Endothelial cell of umbilical vein (primary cell): ENCODE results near the gene POU5F1. TPM values are rescaled to one million over a fixed set of nuclear protein-coding genes. Genes with fewer than 3 reads are reported as not detected.

Experiments used
- BruUV-seq: library from RNA; stranded (reverse); fragments of 400-500 nt; replicated peaks from 2 replicates; lab custom pipeline; 2021; lab: Mats Ljungman, UMichigan
- CTCF ChIA-PET: fragments of 300-600, 350-600 bp; sonication (Branson Sonifier 250); formaldehyde crosslinking; loops from one replicate; lab custom pipeline; 2021; ENCODE audit warnings: antibody characterized with exemption, inconsistent platforms; lab: Charles Lee
- POLR2A ChIA-PET: fragments of 300-600, 350-600 bp; sonication (Branson Sonifier 250); formaldehyde crosslinking; loops from one replicate; lab custom pipeline; 2021; ENCODE audit warnings: antibody characterized with exemption, inconsistent platforms; lab: Charles Lee
- DNase-seq: peaks from one replicate; pipeline ENCODE4 v3.0.0-alpha.2; 2011; ENCODE audit warnings: low read depth, low spot score
- FAIRE-seq: peaks from 2 replicates; lab custom pipeline; 2011; peaks lifted over from hg19 to GRCh38; lab: Jason Lieb, UNC
- H2AFZ ChIP-seq: 2 replicates; pipeline ENCODE4 v1.6.0; 2012; ENCODE audit warnings: low read depth, low read length, control low read depth, inconsistent platforms
- H3K27ac ChIP-seq: 2 replicates; pipeline ENCODE4 v1.5.1; 2011; ENCODE audit warnings: low read depth, mild to moderate bottlenecking, control low read depth, low read length, moderate library complexity; ENCODE audit not compliant: insufficient read depth
- H3K27me3 ChIP-seq, 2 experiments: 2 replicates each; pipeline versions ENCODE4 v1.6.0 to v1.6.1; 2011; ENCODE audit warnings: low read length in 2 of 2, mixed read lengths in 1 of 2; ENCODE audit not compliant: control insufficient read depth in 2 of 2, insufficient read depth in 2 of 2
- H3K36me3 ChIP-seq, 2 experiments: 2 replicates in 1 of 2; 3 replicates in 1 of 2; pipeline ENCODE4 v1.5.1; 2011; ENCODE audit warnings: low read length in 2 of 2, mild to moderate bottlenecking in 1 of 2, moderate library complexity in 1 of 2; ENCODE audit not compliant: control insufficient read depth in 2 of 2, insufficient read depth in 2 of 2; ENCODE audit errors: extremely low read depth in 1 of 2
- H3K4me1 ChIP-seq: 3 replicates; pipeline ENCODE4 v1.5.1; 2011; ENCODE audit warnings: mild to moderate bottlenecking, low read length; ENCODE audit not compliant: control insufficient read depth, insufficient read depth; ENCODE audit errors: extremely low read depth
- H3K4me2 ChIP-seq: 2 replicates; pipeline ENCODE4 v1.6.1; 2011; ENCODE audit warnings: low read length, control low read depth, mixed read lengths; ENCODE audit not compliant: insufficient read depth
- H3K4me3 ChIP-seq, 3 experiments: fragments of 200-600 bp in 1 of 3; sonication (generic), shearing (Covaris generic) in 1 of 3; replicated peaks in 1 of 3; 2 replicates each; pipeline ENCODE4 v1.5.1; 2011 to 2016; ENCODE audit warnings: control low read depth in 3 of 3, low read length in 3 of 3, mild to moderate bottlenecking in 2 of 3, inconsistent platforms in 1 of 3, low read depth in 1 of 3, moderate library complexity in 1 of 3; ENCODE audit not compliant: insufficient read depth in 1 of 3
- H3K79me2 ChIP-seq: 2 replicates; pipeline ENCODE4 v1.6.0; 2012; ENCODE audit warnings: low read length, inconsistent platforms; ENCODE audit not compliant: control insufficient read depth, insufficient read depth
- H3K9ac ChIP-seq: replicated peaks from 2 replicates; pipeline ENCODE3; 2011; ENCODE audit warnings: low read length, control low read depth; ENCODE audit not compliant: insufficient read depth; ENCODE audit errors: extremely low read depth
- H3K9me1 ChIP-seq: replicated peaks from 3 replicates; pipeline ENCODE4 v1.6.0; 2011; ENCODE audit warnings: mild to moderate bottlenecking, low read length; ENCODE audit not compliant: control insufficient read depth, insufficient read depth; ENCODE audit errors: extremely low read depth
- H3K9me3 ChIP-seq: replicated peaks from 2 replicates; pipeline ENCODE4 v1.5.1; 2012; ENCODE audit warnings: low read length, inconsistent platforms; ENCODE audit not compliant: control insufficient read depth, insufficient read depth
- H4K20me1 ChIP-seq: replicated peaks from 2 replicates; pipeline ENCODE3; 2011; ENCODE audit warnings: mild to moderate bottlenecking, low read length; ENCODE audit not compliant: control insufficient read depth, insufficient read depth; ENCODE audit errors: extremely low read depth
- FOS ChIP-seq: IDR thresholded peaks from 2 replicates; pipeline ENCODE4 v1.6.1; 2011; ENCODE audit warnings: mild to moderate bottlenecking, low read length, moderate library complexity, borderline replicate concordance; ENCODE audit not compliant: insufficient read depth
- GATA2 ChIP-seq: IDR thresholded peaks from 2 replicates; pipeline ENCODE4 v1.7.0; 2011; ENCODE audit warnings: low read depth, mild to moderate bottlenecking, moderate library complexity, mixed read lengths, low read length; ENCODE audit not compliant: insufficient read length, insufficient read depth
- JUN ChIP-seq: IDR thresholded peaks from 2 replicates; pipeline ENCODE4 v1.6.1; 2011; ENCODE audit warnings: borderline replicate concordance, low read depth; ENCODE audit not compliant: insufficient read length, insufficient read depth
- MAX ChIP-seq: IDR thresholded peaks from 2 replicates; pipeline ENCODE4 v1.6.1; 2011; ENCODE audit not compliant: insufficient read depth, insufficient read length
- MYC ChIP-seq: IDR thresholded peaks from one replicate; pipeline ENCODE4 v1.6.1; 2011; ENCODE audit warnings: mild to moderate bottlenecking, low read depth, low read length
- POLR2AphosphoS5 ChIP-seq: IDR thresholded peaks from 2 replicates; pipeline ENCODE4 v1.6.1; 2012; ENCODE audit warnings: low read depth, mild to moderate bottlenecking, control low read depth, low read length, moderate library complexity; ENCODE audit not compliant: insufficient read depth
- dilution Hi-C: fragments of 300-500 bp; cut with MboI; formaldehyde crosslinking; loops from one replicate; pipeline ENCODE4 v1.15.0; 2019; ENCODE audit warnings: low sequenced_read_pairs; ENCODE audit not compliant: extremely low pct_ligation_motif_present
- intact Hi-C: fragments of 100-400 bp; cut with micrococcal nuclease; formaldehyde crosslinking; loops from one replicate; pipeline ENCODE4 v1.10.0; 2022
- polyA plus RNA-seq, 4 experiments: library from polyadenylated mRNA; depleted of rRNA in 3 of 4; stranded (reverse) in 3 of 4; unstranded in 1 of 4; fragments of >200 nt; gene quantifications; 2 replicates each; pipeline versions ENCODE4 v1.2.1 to v1.2.3, GENCODE V29; 2011 to 2012; ENCODE audit warnings: missing spikeins in 1 of 4
- total RNA-seq: library from RNA; stranded (reverse); gene quantifications from 2 replicates; pipeline ENCODE4 v1.2.3, GENCODE V29; 2021

Gene POU5F1
- total and polyA plus RNA-seq, 2 donors (not counting 3 experiments of a cell fraction or from before 2014, with no cell fraction given) = 0.63 TPM; not detected in 1

GRCh38 chr6:31125162-31125561, 45.3 kb downstream of the POU5F1 start:
- ChIA-PET CTCF (interaction anchor here (1.0 to 10.6 kb wide), 6 partner anchors 9 to 241 kb away, joined by 4 to 71 read pairs (median 8); partner anchors contain the start of gene PSORS1C1), POLR2A (no interaction called here)
- dilution Hi-C loops = no loop called here
- Histone ChIP-seq H3K36me3 (no peaks in the 10 kb centered on the region), H3K4me2 (peak overlapping the region; percentile 5), H3K9ac (no peak overlapping the region), H3K9me3 (no peaks in the 10 kb centered on the region), H3K9me1 (no peaks in the 10 kb centered on the region), H3K79me2 (no peaks in the 10 kb centered on the region), H3K27me3 (peaks cover 3 to 6% of the 10 kb centered on the region in 2 experiments), H2AFZ (peak overlapping the region; percentile 2), H3K27ac (no peak overlapping the region), H4K20me1 (no peaks in the 10 kb centered on the region), H3K4me1 (peaks cover 36% of the 10 kb centered on the region), H3K4me3 (no peak overlapping the region)
- peak; percentile 84 for FAIRE-seq
- peak; percentile 37 for TF ChIP-seq POLR2AphosphoS5
- TF ChIP-seq MAX = no peak
- TF ChIP-seq GATA2 = no peak
- TF ChIP-seq FOS = peak; percentile 40
- peak; percentile 85 for DNase-seq
- intact Hi-C loops = loop anchor here (5.0 kb wide), 1 partner anchor 298 kb away; no protein-coding TSS in a partner anchor
- BruUV-seq = no TSS peak

- dilution Hi-C loops = no loop called here
- Histone ChIP-seq H3K27me3 (no peaks in the 10 kb centered on the region), H3K9ac (peak overlapping the region; percentile 64), H3K27ac (peak overlapping the region; percentile 90), H3K4me1 (peaks cover 36% of the 10 kb centered on the region), H4K20me1 (no peaks in the 10 kb centered on the region), H3K4me3 (no peak overlapping the region), H3K4me2 (peak overlapping the region; percentile 46), H3K79me2 (no peaks in the 10 kb centered on the region), H3K9me3 (no peaks in the 10 kb centered on the region), H3K9me1 (no peaks in the 10 kb centered on the region), H3K36me3 (no peaks in the 10 kb centered on the region), H2AFZ (peak overlapping the region; percentile 89)
- TF ChIP-seq JUN (peak; percentile 53), POLR2AphosphoS5 (peak; percentile 74), GATA2 (no peak), MYC (peak; percentile 89), MAX (peak; percentile 86)
- no TSS peak for BruUV-seq
- peak; percentile 91 for DNase-seq
- ChIA-PET POLR2A (no interaction called here), CTCF (interaction anchor here (0.5 to 10.6 kb wide), 3 partner anchors 7 to 36 kb away, joined by 3 to 71 read pairs (median 4); partner anchors contain the start of gene PSORS1C1)
- intact Hi-C loops = loop anchor here (1.0 to 2.0 kb wide), 2 partner anchors 26 to 35 kb away; partner anchors contain the start of gene TCF19
- peak; percentile 96 for FAIRE-seq
Observed at GRCh38 chr6:31122791-31123706, 47.4 kb downstream of the POU5F1 start.
